ENCODE results near the gene DTNA.
A peak's percentile ranks its signal among the peaks of the same experiment; 100 is the strongest.

DTNA gene

DNA sequence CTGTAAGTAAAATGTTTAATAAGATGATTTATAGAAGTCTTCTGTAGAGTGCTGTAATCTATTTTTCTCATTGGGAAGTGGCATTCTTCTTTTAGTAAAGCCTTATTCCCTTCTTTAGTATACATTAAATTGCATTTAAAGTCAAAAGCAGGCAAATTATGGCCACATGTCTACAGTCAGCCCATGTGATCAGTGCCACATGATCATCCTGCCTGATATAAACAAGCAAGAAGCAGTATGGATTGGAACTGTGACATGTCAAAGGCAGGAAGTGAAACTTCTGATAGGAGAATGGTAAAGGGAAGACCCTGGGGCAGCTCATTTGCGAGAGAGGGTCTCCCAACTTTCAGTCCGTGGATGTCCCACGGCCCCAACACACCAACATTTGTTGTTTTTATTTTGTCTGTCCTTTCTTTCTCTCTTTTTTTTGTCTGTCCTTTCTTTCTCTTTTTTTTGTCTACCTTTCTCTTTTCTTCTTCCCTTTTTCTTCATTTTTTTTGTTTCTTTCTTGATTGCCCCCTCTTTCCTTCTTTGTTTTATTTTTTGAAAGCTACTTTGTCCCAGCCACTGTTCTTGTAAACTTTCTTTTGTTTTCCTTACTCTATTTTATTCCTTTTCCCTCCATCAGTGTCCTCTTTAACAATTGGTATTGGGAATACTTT is 154.9 kb downstream of the DTNA start:
- no peak for DNase-seq (ENCODE audit: low spot score)
- no peak for ATAC-seq (ENCODE audit: low read depth)

DNA sequence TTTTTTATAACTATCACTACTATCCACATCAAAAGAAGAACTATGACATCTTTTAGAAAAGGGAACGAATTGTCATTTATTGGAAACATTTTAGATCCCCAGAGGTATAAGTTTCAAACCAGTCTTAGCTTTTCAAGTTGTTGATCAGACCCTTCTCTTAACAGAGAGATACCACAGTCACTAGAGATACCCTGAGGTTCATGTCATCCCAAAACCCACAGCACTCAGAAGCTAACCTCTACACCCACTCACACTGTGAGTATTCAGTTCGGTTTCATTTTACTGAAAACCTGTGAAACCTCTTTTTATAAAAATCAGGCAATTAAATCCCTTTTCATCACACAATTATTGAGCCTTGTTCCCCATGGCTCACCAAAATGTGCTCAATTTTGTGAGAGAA is 156.2 kb downstream of the DTNA start:
- Histone ChIP-seq H3K4me1 (ENCODE audit: insufficient read depth, poor library complexity, severe bottlenecking) (no peaks in the 10 kb centered on the region), H3K27ac (ENCODE audit: poor library complexity, severe bottlenecking) (no peak overlapping the region), H3K4me3 (ENCODE audit: severe bottlenecking) (no peak overlapping the region), H3K36me3 (ENCODE audit: low read depth) (no peaks in the 10 kb centered on the region), H3K27me3 (ENCODE audit: insufficient read depth, poor library complexity, severe bottlenecking) (no peaks in the 10 kb centered on the region), H3K9me3 (ENCODE audit: severe bottlenecking) (no peaks in the 10 kb centered on the region)
- DNase-seq (ENCODE audit: low spot score), result no peak
- TF ChIP-seq, protein P1, sequence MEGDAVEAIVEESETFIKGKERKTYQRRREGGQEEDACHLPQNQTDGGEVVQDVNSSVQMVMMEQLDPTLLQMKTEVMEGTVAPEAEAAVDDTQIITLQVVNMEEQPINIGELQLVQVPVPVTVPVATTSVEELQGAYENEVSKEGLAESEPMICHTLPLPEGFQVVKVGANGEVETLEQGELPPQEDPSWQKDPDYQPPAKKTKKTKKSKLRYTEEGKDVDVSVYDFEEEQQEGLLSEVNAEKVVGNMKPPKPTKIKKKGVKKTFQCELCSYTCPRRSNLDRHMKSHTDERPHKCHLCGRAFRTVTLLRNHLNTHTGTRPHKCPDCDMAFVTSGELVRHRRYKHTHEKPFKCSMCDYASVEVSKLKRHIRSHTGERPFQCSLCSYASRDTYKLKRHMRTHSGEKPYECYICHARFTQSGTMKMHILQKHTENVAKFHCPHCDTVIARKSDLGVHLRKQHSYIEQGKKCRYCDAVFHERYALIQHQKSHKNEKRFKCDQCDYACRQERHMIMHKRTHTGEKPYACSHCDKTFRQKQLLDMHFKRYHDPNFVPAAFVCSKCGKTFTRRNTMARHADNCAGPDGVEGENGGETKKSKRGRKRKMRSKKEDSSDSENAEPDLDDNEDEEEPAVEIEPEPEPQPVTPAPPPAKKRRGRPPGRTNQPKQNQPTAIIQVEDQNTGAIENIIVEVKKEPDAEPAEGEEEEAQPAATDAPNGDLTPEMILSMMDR (IDR thresholded peaks at IDR 0.05; ENCODE audit: poor library complexity, severe bottlenecking), result no peak
- ATAC-seq (ENCODE audit: low read depth), result no peak

More for the DNA sequence above, 154.9 kb downstream of the DTNA start:
- H3K27ac ChIP-seq (ENCODE audit: poor library complexity, severe bottlenecking), result no peak overlapping the region
- H3K36me3 ChIP-seq (ENCODE audit: low read depth), result no peaks in the 10 kb centered on the region
- H3K27me3 ChIP-seq (ENCODE audit: insufficient read depth, poor library complexity, severe bottlenecking), result no peaks in the 10 kb centered on the region
- no peak overlapping the region for H3K4me3 ChIP-seq (ENCODE audit: severe bottlenecking)
- no peaks in the 10 kb centered on the region for H3K4me1 ChIP-seq (ENCODE audit: insufficient read depth, poor library complexity, severe bottlenecking)
- no peaks in the 10 kb centered on the region for H3K9me3 ChIP-seq (ENCODE audit: severe bottlenecking)
- TF ChIP-seq, protein P1 (IDR thresholded peaks at IDR 0.05; ENCODE audit: poor library complexity, severe bottlenecking), result no peak

DNA sequence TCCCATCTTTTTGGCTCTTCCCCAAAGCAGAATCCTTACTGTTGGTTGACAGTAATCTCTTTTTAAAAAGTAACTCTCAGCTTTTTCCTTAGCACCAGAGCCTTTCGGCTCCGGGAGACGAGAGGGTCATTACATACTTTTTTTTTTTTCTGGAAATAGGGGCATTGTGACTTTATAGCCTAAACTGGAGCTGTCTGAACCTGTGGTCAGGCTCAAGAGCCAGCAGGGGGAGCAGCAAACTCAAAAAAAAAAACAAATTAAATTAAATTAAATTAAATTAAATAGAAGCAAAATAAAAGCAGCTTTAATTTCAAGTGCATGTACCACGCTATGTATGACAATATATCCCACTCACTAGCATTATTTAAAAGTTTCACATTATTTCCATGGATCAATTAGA is 156.6 kb downstream of the DTNA start:
- H3K4me1 ChIP-seq (ENCODE audit: insufficient read depth, poor library complexity, severe bottlenecking), result no peaks in the 10 kb centered on the region
- H3K9me3 ChIP-seq (ENCODE audit: severe bottlenecking), result no peaks in the 10 kb centered on the region
- TF ChIP-seq, protein P1 (IDR thresholded peaks at IDR 0.05; ENCODE audit: poor library complexity, severe bottlenecking), result peak; percentile 59
- H3K36me3 ChIP-seq (ENCODE audit: low read depth), result no peaks in the 10 kb centered on the region
- no peak for ATAC-seq (ENCODE audit: low read depth)
- DNase-seq (ENCODE audit: low spot score), result no peak
- H3K4me3 ChIP-seq (ENCODE audit: severe bottlenecking), result no peak overlapping the region
- H3K27me3 ChIP-seq (ENCODE audit: insufficient read depth, poor library complexity, severe bottlenecking), result no peaks in the 10 kb centered on the region
- H3K27ac ChIP-seq (ENCODE audit: poor library complexity, severe bottlenecking), result no peak overlapping the region

DNA sequence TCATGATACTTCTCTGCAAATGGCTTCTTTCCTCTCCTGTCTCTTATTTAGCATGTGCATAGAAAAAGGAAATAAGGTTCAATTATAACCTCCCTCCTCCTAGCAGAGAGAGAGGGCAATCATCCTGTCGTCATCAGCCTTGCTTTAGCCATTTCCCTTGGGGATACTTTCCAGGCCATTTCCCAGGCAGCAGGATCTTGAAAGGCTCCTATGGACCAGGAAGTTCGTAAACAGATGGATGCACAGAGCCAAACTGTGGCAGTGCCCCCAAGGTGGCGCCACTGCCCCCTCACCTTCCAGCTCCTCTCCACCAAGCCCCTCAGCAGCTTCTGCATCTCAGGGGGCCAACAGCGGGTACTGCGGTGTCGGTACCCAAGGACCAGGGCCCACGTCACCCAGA is 157.4 kb downstream of the DTNA start:
- Histone ChIP-seq H3K27ac (ENCODE audit: poor library complexity, severe bottlenecking) (no peak overlapping the region), H3K4me3 (ENCODE audit: severe bottlenecking) (no peak overlapping the region), H3K9me3 (ENCODE audit: severe bottlenecking) (no peaks in the 10 kb centered on the region), H3K36me3 (ENCODE audit: low read depth) (no peaks in the 10 kb centered on the region), H3K27me3 (ENCODE audit: insufficient read depth, poor library complexity, severe bottlenecking) (no peaks in the 10 kb centered on the region), H3K4me1 (ENCODE audit: insufficient read depth, poor library complexity, severe bottlenecking) (no peaks in the 10 kb centered on the region)
- no peak for ATAC-seq (ENCODE audit: low read depth)
- no peak for DNase-seq (ENCODE audit: low spot score)
- TF ChIP-seq, protein P1 (IDR thresholded peaks at IDR 0.05; ENCODE audit: poor library complexity, severe bottlenecking), result no peak

DNA sequence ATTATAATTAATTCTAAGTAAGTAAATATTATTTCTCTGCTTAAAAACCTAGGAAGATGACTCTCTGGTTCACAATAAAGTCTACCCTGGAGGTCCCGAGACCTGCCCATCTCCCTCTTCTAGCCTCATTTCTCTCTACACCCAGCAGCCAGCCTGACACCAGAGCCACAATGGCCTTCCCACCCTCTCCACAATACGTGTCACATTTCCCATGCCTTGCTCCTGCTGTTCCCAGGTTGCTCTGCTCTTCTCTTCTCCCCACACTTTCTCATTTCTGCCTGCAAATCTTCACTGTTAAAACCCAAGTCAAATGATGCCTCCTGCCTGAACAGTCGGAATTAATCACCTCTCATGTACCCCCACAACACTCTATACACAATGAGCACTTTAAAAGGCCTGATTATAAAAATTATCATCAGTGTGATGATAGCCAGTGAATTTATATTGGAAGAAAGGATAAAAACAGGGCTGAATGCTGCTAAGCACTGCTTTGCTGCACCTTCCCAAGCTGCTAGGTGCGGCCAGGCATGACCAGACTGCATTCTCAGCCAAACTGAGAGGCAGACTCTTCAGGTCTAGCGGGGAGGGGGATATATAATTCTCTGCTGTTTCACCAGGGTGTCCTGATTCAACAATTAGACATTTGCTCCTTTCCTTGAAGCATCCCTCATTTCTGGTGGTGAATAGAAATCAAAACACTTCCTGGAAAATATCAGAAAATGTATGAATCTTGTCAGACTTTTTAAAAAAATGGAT is 160.6 kb downstream of the DTNA start:
- no peak for DNase-seq (ENCODE audit: low spot score)
- Histone ChIP-seq H3K27me3 (ENCODE audit: insufficient read depth, poor library complexity, severe bottlenecking) (no peaks in the 10 kb centered on the region), H3K27ac (ENCODE audit: poor library complexity, severe bottlenecking) (no peak overlapping the region), H3K9me3 (ENCODE audit: severe bottlenecking) (no peaks in the 10 kb centered on the region), H3K36me3 (ENCODE audit: low read depth) (no peaks in the 10 kb centered on the region), H3K4me3 (ENCODE audit: severe bottlenecking) (no peak overlapping the region), H3K4me1 (ENCODE audit: insufficient read depth, poor library complexity, severe bottlenecking) (no peaks in the 10 kb centered on the region)
- TF ChIP-seq, protein P1 (IDR thresholded peaks at IDR 0.05; ENCODE audit: poor library complexity, severe bottlenecking), result no peak
- ATAC-seq (ENCODE audit: low read depth), result no peak
